A549 (cell line): ENCODE measurements around the gene CCDC171. TPM values are rescaled to one million over a fixed set of nuclear protein-coding genes. Genes with fewer than 3 reads are reported as not detected.

Source experiments
- ATAC-seq, 2 experiments: fragments of 200-7000 bp in 1 of 2; fragments of >200 bp in 1 of 2; cut with Nextera tagmentation in 1 of 2; cut with Tn5 transposase in 1 of 2; 3 replicates each; pipeline versions ENCODE4 v1.8.0 to v1.9.1; 2018 to 2020; ENCODE audit warnings: mild to moderate bottlenecking in 1 of 2, moderate library complexity in 1 of 2
- CTCF ChIA-PET: fragments of 300-600 bp; sonication (Branson Sonifier 250); formaldehyde crosslinking; extraction: SDS; loops from one replicate; lab custom pipeline; 2021; ENCODE audit warnings: antibody characterized with exemption, inconsistent platforms; lab: Yijun Ruan, JAX
- POLR2A ChIA-PET: fragments of 350-600 bp; formaldehyde crosslinking; extraction: SDS; loops from one replicate; lab custom pipeline; 2021; ENCODE audit warnings: antibody characterized with exemption, inconsistent platforms; lab: Yijun Ruan, JAX
- DNase-seq, 2 experiments: peaks; one replicate each; pipeline versions ENCODE4 v3.0.0 to v3.0.0-alpha.2; 2011 to 2016; ENCODE audit warnings: low read depth in 1 of 2, low spot score in 1 of 2
- FAIRE-seq: peaks from 2 replicates; lab custom pipeline; 2011; peaks lifted over from hg19 to GRCh38; lab: Jason Lieb, UNC
- H3K27ac ChIP-seq, 2 experiments: fragments of >200 bp; sonication (Bioruptor Twin); formaldehyde crosslinking; 3 replicates each; pipeline ENCODE4 v1.5.1; 2016 to 2017
- H3K4me1 ChIP-seq: fragments of >200 bp; sonication (Bioruptor Twin); formaldehyde crosslinking; 3 replicates; pipeline ENCODE4 v1.6.1; 2016
- H3K4me2 ChIP-seq: fragments of >200 bp; sonication (Bioruptor Twin); formaldehyde crosslinking; 3 replicates; pipeline ENCODE4 v1.6.1; 2016
- H3K4me3 ChIP-seq: fragments of >200 bp; sonication (Bioruptor Twin); formaldehyde crosslinking; 3 replicates; pipeline ENCODE4 v1.5.1; 2016
- H3K9me3 ChIP-seq: fragments of >200 bp; sonication (Bioruptor Twin); formaldehyde crosslinking; 3 replicates; pipeline ENCODE4 v1.6.1; 2016
- BHLHE40 ChIP-seq: IDR thresholded peaks from 2 replicates; pipeline ENCODE4 v1.6.1; 2012; ENCODE audit warnings: low read depth, low read length, inconsistent platforms
- CBX2 ChIP-seq: fragments of 200-600 bp; sonication (generic); IDR thresholded peaks from 2 replicates; pipeline ENCODE4 v1.6.1; 2016; ENCODE audit warnings: low read depth, mild to moderate bottlenecking, borderline replicate concordance
- CBX8 ChIP-seq: fragments of 200-600 bp; sonication (generic); IDR thresholded peaks from 2 replicates; pipeline ENCODE4 v1.6.1; 2016
- CEBPB ChIP-seq, 2 experiments: fragments of >200 bp in 1 of 2; sonication (Bioruptor Twin) in 1 of 2; formaldehyde crosslinking in 1 of 2; IDR thresholded peaks; 2 replicates each; pipeline ENCODE4 v1.6.1; 2012 to 2016
- EHF ChIP-seq: fragments of 250-450 bp; sonication (Bioruptor Pico); IDR thresholded peaks from 2 replicates; pipeline ENCODE4 v1.5.0; 2020; ENCODE audit warnings: mild to moderate bottlenecking
- EP300 ChIP-seq, 2 experiments: fragments of >200 bp; sonication (Bioruptor Twin); formaldehyde crosslinking; IDR thresholded peaks; 2 replicates in 1 of 2; 3 replicates in 1 of 2; pipeline ENCODE4 v1.6.1; 2016 to 2017
- ESRRA ChIP-seq: fragments of 150-350 bp; IDR thresholded peaks from 2 replicates; pipeline ENCODE4 v1.6.1; 2014; ENCODE audit warnings: mild to moderate bottlenecking, low read length, borderline replicate concordance
- FOXS1 ChIP-seq: fragments of 250-450 bp; sonication (Bioruptor Pico); IDR thresholded peaks from 2 replicates; pipeline ENCODE4 v1.5.0; 2020; ENCODE audit warnings: mild to moderate bottlenecking, moderate library complexity
- HDAC2 ChIP-seq: fragments of 200-600 bp; sonication (generic); IDR thresholded peaks from 2 replicates; pipeline ENCODE4 v1.6.1; 2016
- HOXA7 ChIP-seq: fragments of 250-450 bp; sonication (Bioruptor Pico); IDR thresholded peaks from 2 replicates; pipeline ENCODE4 v1.5.0; 2020; ENCODE audit warnings: mild to moderate bottlenecking, moderate library complexity
- JUNB ChIP-seq: fragments of >200 bp; sonication (Bioruptor Twin); formaldehyde crosslinking; IDR thresholded peaks from 2 replicates; pipeline ENCODE4 v1.6.1; 2016
- KDM1A ChIP-seq: fragments of 200-600 bp; sonication (generic); IDR thresholded peaks from 2 replicates; pipeline ENCODE4 v1.6.1; 2016; ENCODE audit warnings: low read depth, mild to moderate bottlenecking
- KDM5A ChIP-seq: fragments of 200-600 bp; sonication (generic); IDR thresholded peaks from 2 replicates; pipeline ENCODE4 v1.6.1; 2016; ENCODE audit warnings: antibody characterized with exemption, mild to moderate bottlenecking
- MAFK ChIP-seq: fragments of 450-650 bp; IDR thresholded peaks from 2 replicates; pipeline ENCODE4 v1.6.1; 2014; ENCODE audit not compliant: partially characterized antibody
- POLR2A ChIP-seq: IDR thresholded peaks from 2 replicates; pipeline ENCODE4 v1.6.1; 2012; ENCODE audit warnings: mild to moderate bottlenecking, low read length
- RCOR1 ChIP-seq: fragments of 150-350 bp; IDR thresholded peaks from 2 replicates; pipeline ENCODE4 v1.6.1; 2014; ENCODE audit warnings: antibody characterized with exemption, low read length, low read depth
- RNF2 ChIP-seq: fragments of 200-600 bp; sonication (generic); IDR thresholded peaks from 2 replicates; pipeline ENCODE4 v1.6.1; 2016; ENCODE audit warnings: low read depth, mild to moderate bottlenecking, antibody characterized with exemption, moderate library complexity, borderline replicate concordance
- SMC3 ChIP-seq: fragments of >200 bp; sonication (Bioruptor Twin); formaldehyde crosslinking; IDR thresholded peaks from 3 replicates; pipeline ENCODE4 v1.6.1; 2018; ENCODE audit warnings: inconsistent platforms
- TFCP2L1 ChIP-seq: fragments of 250-450 bp; sonication (Bioruptor Pico); IDR thresholded peaks from 2 replicates; pipeline ENCODE4 v1.5.0; 2021; ENCODE audit warnings: mild to moderate bottlenecking
- ZC3H11A ChIP-seq: fragments of 450-650 bp; IDR thresholded peaks from 2 replicates; pipeline ENCODE4 v1.6.1; 2014; ENCODE audit warnings: antibody characterized with exemption, mild to moderate bottlenecking
- ZFP36 ChIP-seq: fragments of 450-650 bp; IDR thresholded peaks from 2 replicates; pipeline ENCODE4 v1.6.1; 2014; ENCODE audit warnings: borderline replicate concordance; ENCODE audit not compliant: partially characterized antibody
- ZSCAN20 ChIP-seq: fragments of 250-450 bp; sonication (Bioruptor Pico); IDR thresholded peaks from 2 replicates; pipeline ENCODE4 v1.8.0; 2022; ENCODE audit warnings: mild to moderate bottlenecking, moderate library complexity
- WGBS: methylation state at CpG from one replicate; pipeline ENCODE4 v1.1.6; 2017; ENCODE audit errors: missing lambda C conversion rate; 5-methylcytosine and 5-hydroxymethylcytosine counted together
- polyA plus RNA-seq, 4 experiments: library from polyadenylated mRNA; depleted of rRNA in 3 of 4; stranded (reverse); fragments of >200 nt; fragmentation: RNase III in 1 of 4; extraction: RNeasy Plus Mini Kit Qiagen cat#74134 plus additional on column Dnase treatment in 1 of 4; gene quantifications; 2 replicates in 3 of 4; 3 replicates in 1 of 4; pipeline ENCODE4 v1.2.3, GENCODE V29; 2011 to 2017
- TF ChIP-seq, protein P1 (sequence below): IDR thresholded peaks from 2 replicates; pipeline ENCODE4 v1.6.1; 2012
- TF ChIP-seq, protein P2 (sequence below): fragments of 200-600 bp; sonication (generic); IDR thresholded peaks from 2 replicates; pipeline ENCODE4 v1.6.1; 2016; ENCODE audit warnings: antibody characterized with exemption, mild to moderate bottlenecking, moderate library complexity
- TF ChIP-seq, protein P3 (sequence below): IDR thresholded peaks from 2 replicates; pipeline ENCODE4 v1.6.1; 2012; ENCODE audit warnings: low read depth, borderline replicate concordance
- TF ChIP-seq, protein P4 (sequence below): fragments of 250-450 bp; sonication (Bioruptor Pico); IDR thresholded peaks from 2 replicates; pipeline ENCODE4 v1.5.0; 2021; ENCODE audit warnings: mild to moderate bottlenecking, moderate library complexity, borderline replicate concordance

The CCDC171 gene
- polyA plus RNA-seq, 2 of the 4 experiments (the other 2 are of a cell fraction) = 0.88 to 1.3 TPM

DNA sequence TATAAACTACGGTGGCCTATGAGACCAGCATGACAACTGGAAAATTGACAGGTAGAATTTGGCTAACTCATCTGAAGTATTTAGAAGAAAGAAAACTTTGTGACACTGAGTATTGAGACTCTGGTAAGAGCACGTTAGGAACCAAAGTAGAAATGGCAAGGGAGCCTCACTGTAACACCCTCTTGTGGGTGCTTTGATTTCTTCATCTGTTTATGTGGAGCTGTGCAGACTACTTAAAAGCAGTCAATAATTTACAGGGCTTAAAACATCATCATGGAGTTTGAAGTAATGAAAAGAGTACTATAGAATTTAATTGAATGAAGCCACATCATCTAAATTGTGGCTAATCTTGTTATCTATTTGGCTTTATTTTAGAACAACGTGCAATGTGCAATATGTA, 414.2 kb downstream of the CCDC171 start:
- CTCF ChIA-PET = interaction anchor here (1.2 to 2.1 kb wide), 2 partner anchors 11 to 46 kb away, joined by 3 to 4 read pairs; no protein-coding TSS in a partner anchor
- no peaks in the 10 kb centered on the region for H3K9me3 ChIP-seq
- WGBS = 59% methylated on average over 3 of the region's 3 CpGs
- no peak overlapping the region for H3K27ac ChIP-seq
- no peak for ATAC-seq
- H3K4me3 ChIP-seq = no peak overlapping the region
- FAIRE-seq = no peak
- DNase-seq = no peak
- POLR2A ChIA-PET = no interaction called here
- TF ChIP-seq TFCP2L1 (CRISPR knock-in tag) (no peak), RCOR1 (no peak), KDM5A (no peak), HOXA7 (CRISPR knock-in tag) (no peak), CEBPB (IDR thresholded peaks at IDR 0.05) (no peak), KDM1A (no peak), CBX2 (no peak), BHLHE40 (no peak), HDAC2 (no peak)
- TF ChIP-seq, protein P1, sequence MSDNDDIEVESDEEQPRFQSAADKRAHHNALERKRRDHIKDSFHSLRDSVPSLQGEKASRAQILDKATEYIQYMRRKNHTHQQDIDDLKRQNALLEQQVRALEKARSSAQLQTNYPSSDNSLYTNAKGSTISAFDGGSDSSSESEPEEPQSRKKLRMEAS = no peak
- TF ChIP-seq, protein P2, sequence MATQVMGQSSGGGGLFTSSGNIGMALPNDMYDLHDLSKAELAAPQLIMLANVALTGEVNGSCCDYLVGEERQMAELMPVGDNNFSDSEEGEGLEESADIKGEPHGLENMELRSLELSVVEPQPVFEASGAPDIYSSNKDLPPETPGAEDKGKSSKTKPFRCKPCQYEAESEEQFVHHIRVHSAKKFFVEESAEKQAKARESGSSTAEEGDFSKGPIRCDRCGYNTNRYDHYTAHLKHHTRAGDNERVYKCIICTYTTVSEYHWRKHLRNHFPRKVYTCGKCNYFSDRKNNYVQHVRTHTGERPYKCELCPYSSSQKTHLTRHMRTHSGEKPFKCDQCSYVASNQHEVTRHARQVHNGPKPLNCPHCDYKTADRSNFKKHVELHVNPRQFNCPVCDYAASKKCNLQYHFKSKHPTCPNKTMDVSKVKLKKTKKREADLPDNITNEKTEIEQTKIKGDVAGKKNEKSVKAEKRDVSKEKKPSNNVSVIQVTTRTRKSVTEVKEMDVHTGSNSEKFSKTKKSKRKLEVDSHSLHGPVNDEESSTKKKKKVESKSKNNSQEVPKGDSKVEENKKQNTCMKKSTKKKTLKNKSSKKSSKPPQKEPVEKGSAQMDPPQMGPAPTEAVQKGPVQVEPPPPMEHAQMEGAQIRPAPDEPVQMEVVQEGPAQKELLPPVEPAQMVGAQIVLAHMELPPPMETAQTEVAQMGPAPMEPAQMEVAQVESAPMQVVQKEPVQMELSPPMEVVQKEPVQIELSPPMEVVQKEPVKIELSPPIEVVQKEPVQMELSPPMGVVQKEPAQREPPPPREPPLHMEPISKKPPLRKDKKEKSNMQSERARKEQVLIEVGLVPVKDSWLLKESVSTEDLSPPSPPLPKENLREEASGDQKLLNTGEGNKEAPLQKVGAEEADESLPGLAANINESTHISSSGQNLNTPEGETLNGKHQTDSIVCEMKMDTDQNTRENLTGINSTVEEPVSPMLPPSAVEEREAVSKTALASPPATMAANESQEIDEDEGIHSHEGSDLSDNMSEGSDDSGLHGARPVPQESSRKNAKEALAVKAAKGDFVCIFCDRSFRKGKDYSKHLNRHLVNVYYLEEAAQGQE = no peak
- H3K4me1 ChIP-seq = no peaks in the 10 kb centered on the region
- H3K4me2 ChIP-seq = no peak overlapping the region

DNA sequence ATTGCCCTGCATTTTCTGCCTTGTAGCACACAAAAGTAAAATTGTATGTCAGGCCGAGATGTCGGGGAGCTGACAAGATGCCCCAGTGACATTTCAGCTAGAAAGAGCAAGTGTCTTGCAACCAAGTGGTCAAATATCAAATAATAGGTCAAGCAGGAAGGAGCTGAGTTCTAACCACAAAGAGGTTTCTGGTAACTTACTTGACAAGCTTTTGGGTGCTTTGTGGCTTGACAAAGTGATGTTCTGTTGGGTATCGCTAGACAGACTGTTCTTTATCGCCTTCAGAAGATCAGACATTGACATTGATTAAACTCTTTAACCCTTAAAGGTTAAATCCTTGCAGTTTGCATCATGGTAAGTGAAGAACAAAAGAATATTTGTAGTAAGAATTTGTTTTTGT, 419.9 kb downstream of the CCDC171 start:
- no peak for FAIRE-seq
- DNase-seq = no peak
- Histone ChIP-seq H3K4me3 (no peak overlapping the region), H3K4me1 (peaks cover 10% of the 10 kb centered on the region; the same call in 1 of the 3 replicates), H3K27ac (no peak overlapping the region), H3K4me2 (no peak overlapping the region), H3K9me3 (no peaks in the 10 kb centered on the region)
- TF ChIP-seq EHF (CRISPR knock-in tag) = no peak
- TF ChIP-seq ZSCAN20 (CRISPR knock-in tag) = no peak
- TF ChIP-seq EP300 (IDR thresholded peaks at IDR 0.05) = no peak
- no peak for TF ChIP-seq ZFP36
- no peak for TF ChIP-seq SMC3
- no peak for TF ChIP-seq POLR2A
- no peak for TF ChIP-seq ZC3H11A
- TF ChIP-seq, protein P3, sequence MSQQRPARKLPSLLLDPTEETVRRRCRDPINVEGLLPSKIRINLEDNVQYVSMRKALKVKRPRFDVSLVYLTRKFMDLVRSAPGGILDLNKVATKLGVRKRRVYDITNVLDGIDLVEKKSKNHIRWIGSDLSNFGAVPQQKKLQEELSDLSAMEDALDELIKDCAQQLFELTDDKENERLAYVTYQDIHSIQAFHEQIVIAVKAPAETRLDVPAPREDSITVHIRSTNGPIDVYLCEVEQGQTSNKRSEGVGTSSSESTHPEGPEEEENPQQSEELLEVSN = no peak
- TF ChIP-seq JUNB = no peak
- TF ChIP-seq KDM1A = no peak
- TF ChIP-seq HOXA7 (CRISPR knock-in tag) = no peak
- no peak for TF ChIP-seq RCOR1
- TF ChIP-seq ESRRA = no peak
- TF ChIP-seq, protein P4, sequence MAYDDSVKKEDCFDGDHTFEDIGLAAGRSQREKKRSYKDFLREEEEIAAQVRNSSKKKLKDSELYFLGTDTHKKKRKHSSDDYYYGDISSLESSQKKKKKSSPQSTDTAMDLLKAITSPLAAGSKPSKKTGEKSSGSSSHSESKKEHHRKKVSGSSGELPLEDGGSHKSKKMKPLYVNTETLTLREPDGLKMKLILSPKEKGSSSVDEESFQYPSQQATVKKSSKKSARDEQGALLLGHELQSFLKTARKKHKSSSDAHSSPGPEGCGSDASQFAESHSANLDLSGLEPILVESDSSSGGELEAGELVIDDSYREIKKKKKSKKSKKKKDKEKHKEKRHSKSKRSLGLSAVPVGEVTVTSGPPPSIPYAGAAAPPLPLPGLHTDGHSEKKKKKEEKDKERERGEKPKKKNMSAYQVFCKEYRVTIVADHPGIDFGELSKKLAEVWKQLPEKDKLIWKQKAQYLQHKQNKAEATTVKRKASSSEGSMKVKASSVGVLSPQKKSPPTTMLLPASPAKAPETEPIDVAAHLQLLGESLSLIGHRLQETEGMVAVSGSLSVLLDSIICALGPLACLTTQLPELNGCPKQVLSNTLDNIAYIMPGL (CRISPR knock-in tag) = no peak
- TF ChIP-seq FOXS1 (CRISPR knock-in tag) = no peak
- TF ChIP-seq, protein P1 = no peak
- no peak for TF ChIP-seq CBX8
- no peak for TF ChIP-seq RNF2
- no peak for TF ChIP-seq MAFK
- POLR2A ChIA-PET = no interaction called here
- CTCF ChIA-PET = interaction anchor here (0.9 to 1.7 kb wide), 3 partner anchors 9 to 281 kb away, joined by 3 read pairs; no protein-coding TSS in a partner anchor
- 73% methylated on average over 4 of the region's 4 CpGs for WGBS
- no peak for ATAC-seq
